Lower leg skin (tissue), 3 donors: ENCODE measurements around the gene C1orf159.

Experiments used
- POLR2A ChIP-seq, 2 donors: fragments of 450-650 bp; IDR thresholded peaks; one replicate each; pipeline ENCODE4 v1.6.1; 2016 to 2017; ENCODE audit warnings: antibody characterized with exemption in 2 of 2, mild to moderate bottlenecking in 1 of 2, moderate library complexity in 1 of 2
- TF ChIP-seq, protein P1 (sequence below), 3 donors: fragments of 450-650 bp; IDR thresholded peaks; one replicate each; pipeline ENCODE4 v1.5.1; 2016; ENCODE audit warnings: antibody characterized with exemption in 3 of 3, mild to moderate bottlenecking in 3 of 3, moderate library complexity in 2 of 3

DNA sequence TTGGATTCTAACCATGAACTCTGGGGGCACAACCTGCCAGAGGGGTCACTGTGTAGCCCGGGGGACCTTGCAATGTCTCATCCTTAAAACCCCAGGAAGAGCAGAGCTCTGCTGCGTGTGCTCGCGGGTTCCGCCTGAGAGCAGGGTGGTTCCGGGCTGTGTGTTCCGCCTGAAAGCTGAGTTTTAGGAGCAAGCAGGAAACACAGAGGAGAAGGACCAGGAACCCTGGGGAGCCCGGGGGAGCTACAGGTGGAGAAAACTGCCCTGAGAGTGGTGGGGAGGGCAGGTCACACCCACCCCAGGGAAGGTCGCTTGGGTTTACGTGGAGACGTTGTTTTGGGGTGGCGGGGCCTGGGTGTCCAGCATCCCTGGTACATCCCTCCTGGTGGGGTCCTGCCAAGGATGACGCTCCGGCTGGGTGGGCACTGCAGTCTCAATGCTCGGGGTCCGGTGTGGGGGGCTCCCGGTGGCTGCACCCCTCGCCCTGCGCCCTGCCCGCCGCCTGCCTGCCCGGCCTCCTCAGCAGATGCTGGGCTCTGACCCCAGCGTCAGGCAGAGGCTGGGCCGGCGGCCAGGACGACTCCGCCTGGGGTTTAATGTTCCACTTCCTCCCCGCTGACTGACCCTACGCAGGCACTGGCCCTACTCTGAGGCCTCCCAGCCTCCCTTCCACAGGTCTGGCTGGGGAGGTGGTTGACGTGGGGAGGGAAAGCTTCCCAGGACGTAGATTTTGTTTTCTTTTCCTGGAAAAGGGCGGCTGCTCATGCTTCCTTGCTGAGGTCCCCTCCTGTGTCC lies 17.3 kb upstream of the C1orf159 start:
- TF ChIP-seq, protein P1, sequence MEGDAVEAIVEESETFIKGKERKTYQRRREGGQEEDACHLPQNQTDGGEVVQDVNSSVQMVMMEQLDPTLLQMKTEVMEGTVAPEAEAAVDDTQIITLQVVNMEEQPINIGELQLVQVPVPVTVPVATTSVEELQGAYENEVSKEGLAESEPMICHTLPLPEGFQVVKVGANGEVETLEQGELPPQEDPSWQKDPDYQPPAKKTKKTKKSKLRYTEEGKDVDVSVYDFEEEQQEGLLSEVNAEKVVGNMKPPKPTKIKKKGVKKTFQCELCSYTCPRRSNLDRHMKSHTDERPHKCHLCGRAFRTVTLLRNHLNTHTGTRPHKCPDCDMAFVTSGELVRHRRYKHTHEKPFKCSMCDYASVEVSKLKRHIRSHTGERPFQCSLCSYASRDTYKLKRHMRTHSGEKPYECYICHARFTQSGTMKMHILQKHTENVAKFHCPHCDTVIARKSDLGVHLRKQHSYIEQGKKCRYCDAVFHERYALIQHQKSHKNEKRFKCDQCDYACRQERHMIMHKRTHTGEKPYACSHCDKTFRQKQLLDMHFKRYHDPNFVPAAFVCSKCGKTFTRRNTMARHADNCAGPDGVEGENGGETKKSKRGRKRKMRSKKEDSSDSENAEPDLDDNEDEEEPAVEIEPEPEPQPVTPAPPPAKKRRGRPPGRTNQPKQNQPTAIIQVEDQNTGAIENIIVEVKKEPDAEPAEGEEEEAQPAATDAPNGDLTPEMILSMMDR (IDR thresholded peaks at IDR 0.05) = no peak
- TF ChIP-seq POLR2A (IDR thresholded peaks at IDR 0.05) = no peak
